MM.1S (cell line): ENCODE measurements around the gene DLGAP1.

Experiments used
- CTCF ChIP-seq: fragments of 300-600 bp; sonication (generic); IDR thresholded peaks from 2 replicates; pipeline ENCODE4 v1.5.1; 2016; ENCODE audit warnings: antibody characterized with exemption, low read length, mixed read lengths
- EZH2 ChIP-seq: fragments of 300-600 bp; sonication (generic); optimal IDR thresholded peaks from 2 replicates; pipeline ENCODE3; 2017; ENCODE audit warnings: low read depth, mild to moderate bottlenecking, antibody characterized with exemption, low read length, mixed read lengths

GRCh38 chr18:4270016-4270415 is 185.1 kb downstream of the DLGAP1 start:
- no peak for TF ChIP-seq CTCF
- no peak for TF ChIP-seq EZH2
